OCI-LY3 (cell line): ENCODE measurements around the gene HCN1.
"Not testable (repeated sequence)": the region's sequence is repeated elsewhere in the genome, so short reads cannot be mapped to it uniquely, and the experiment has no call there.

Experiments
- H2AFZ ChIP-seq: fragments of 200-600, 300-600 bp; shearing (Covaris generic); 2 replicates; pipeline ENCODE4 v1.6.0; 2014; ENCODE audit warnings: antibody characterized with exemption, low read depth, low read length
- H3K27ac ChIP-seq: fragments of 200-600, 300-600 bp; sonication (generic); 2 replicates; pipeline ENCODE4 v1.5.1; 2014; ENCODE audit warnings: mild to moderate bottlenecking, low read length, moderate library complexity, mixed read lengths
- H3K27me3 ChIP-seq: fragments of 200-600, 300-600 bp; sonication (generic); 2 replicates; pipeline ENCODE4 v1.6.1; 2014; ENCODE audit warnings: low read depth, low read length, mixed read lengths
- H3K36me3 ChIP-seq: fragments of 200-600, 300-600 bp; sonication (generic); replicated peaks from 2 replicates; pipeline ENCODE3; 2014; ENCODE audit warnings: low read depth, low read length, mixed read lengths
- H3K4me1 ChIP-seq: fragments of 300-600, 200-600 bp; sonication (generic); 2 replicates; pipeline ENCODE4 v1.6.1; 2014; ENCODE audit warnings: low read length, mixed read lengths
- H3K4me2 ChIP-seq: fragments of 200-600, 300-600 bp; sonication (generic); 2 replicates; pipeline ENCODE4 v1.6.1; 2014; ENCODE audit warnings: low read length, mixed read lengths
- H3K4me3 ChIP-seq: fragments of 300-600, 200-600 bp; sonication (generic); 2 replicates; pipeline ENCODE4 v1.5.1; 2014; ENCODE audit warnings: antibody characterized with exemption, mild to moderate bottlenecking, low read length, moderate library complexity
- H3K79me2 ChIP-seq: fragments of 300-600, 200-600 bp; shearing (Covaris generic); 2 replicates; pipeline ENCODE4 v1.6.1; 2014; ENCODE audit warnings: mild to moderate bottlenecking, low read length, mixed read lengths
- H3K9ac ChIP-seq: fragments of 300-600, 200-600 bp; shearing (Covaris generic); 2 replicates; pipeline ENCODE4 v1.6.0; 2014; ENCODE audit warnings: mild to moderate bottlenecking, low read length, moderate library complexity
- H3K9me3 ChIP-seq: fragments of 200-600, 300-600 bp; shearing (Covaris generic); 2 replicates; pipeline ENCODE4 v1.6.1; 2014; ENCODE audit warnings: low read length, mixed read lengths; ENCODE audit not compliant: insufficient read depth
- H4K20me1 ChIP-seq: fragments of 200-600, 300-600 bp; sonication (generic); 2 replicates; pipeline ENCODE4 v1.6.1; 2016; ENCODE audit warnings: low read length, mixed read lengths; ENCODE audit not compliant: insufficient read depth
- CTCF ChIP-seq: fragments of 200-600, 300-600 bp; sonication (generic); IDR thresholded peaks from 2 replicates; pipeline ENCODE4 v1.5.1; 2014; ENCODE audit warnings: antibody characterized with exemption, low read length, low read depth
- EZH2phosphoT487 ChIP-seq: fragments of 200-600 bp; shearing (Covaris generic); IDR thresholded peaks from 2 replicates; pipeline ENCODE4 v1.6.1; 2018; ENCODE audit warnings: antibody characterized with exemption, mixed run types, low read depth

HCN1 gene

GRCh38 chr5:45508135-45508534, 188.0 kb downstream of the HCN1 start:
- no peaks in the 10 kb centered on the region for H4K20me1 ChIP-seq
- H3K4me2 ChIP-seq = no peak overlapping the region
- no peaks in the 10 kb centered on the region for H3K9me3 ChIP-seq
- no peak for TF ChIP-seq EZH2phosphoT487
- no peak for TF ChIP-seq CTCF
- no peak overlapping the region for H2AFZ ChIP-seq
- H3K4me3 ChIP-seq = no peak overlapping the region
- no peaks in the 10 kb centered on the region for H3K4me1 ChIP-seq
- no peaks in the 10 kb centered on the region for H3K36me3 ChIP-seq
- H3K79me2 ChIP-seq = no peaks in the 10 kb centered on the region
- H3K9ac ChIP-seq = no peak overlapping the region
- no peak overlapping the region for H3K27ac ChIP-seq
- no peaks in the 10 kb centered on the region for H3K27me3 ChIP-seq

DNA sequence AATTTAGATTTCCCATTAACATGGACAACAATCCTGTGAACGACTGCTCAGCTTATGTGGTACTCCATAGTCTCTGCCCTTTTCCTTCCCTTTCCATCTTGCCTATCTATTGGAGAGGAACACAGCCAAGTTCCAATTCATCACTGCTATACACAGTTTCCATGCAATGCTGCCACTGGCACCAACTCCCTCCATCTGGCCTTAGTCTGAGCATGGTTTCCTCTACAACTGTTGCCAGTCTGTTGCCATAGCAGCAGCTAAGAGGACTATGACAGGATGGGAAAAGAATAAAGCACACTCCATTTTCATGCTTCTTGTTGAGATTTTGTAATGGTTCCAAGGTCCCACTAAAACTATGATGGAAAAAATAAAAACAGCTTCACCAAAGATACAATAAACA, 189.0 kb downstream of the HCN1 start:
- no peaks in the 10 kb centered on the region for H3K4me1 ChIP-seq
- TF ChIP-seq EZH2phosphoT487 (no peak), CTCF (no peak)
- no peak overlapping the region for H2AFZ ChIP-seq
- no peaks in the 10 kb centered on the region for H3K9me3 ChIP-seq
- H4K20me1 ChIP-seq = no peaks in the 10 kb centered on the region
- H3K27me3 ChIP-seq = no peaks in the 10 kb centered on the region
- H3K4me3 ChIP-seq = no peak overlapping the region
- H3K27ac ChIP-seq = no peak overlapping the region
- no peak overlapping the region for H3K4me2 ChIP-seq
- H3K9ac ChIP-seq = no peak overlapping the region
- H3K79me2 ChIP-seq = no peaks in the 10 kb centered on the region
- H3K36me3 ChIP-seq = no peaks in the 10 kb centered on the region

DNA sequence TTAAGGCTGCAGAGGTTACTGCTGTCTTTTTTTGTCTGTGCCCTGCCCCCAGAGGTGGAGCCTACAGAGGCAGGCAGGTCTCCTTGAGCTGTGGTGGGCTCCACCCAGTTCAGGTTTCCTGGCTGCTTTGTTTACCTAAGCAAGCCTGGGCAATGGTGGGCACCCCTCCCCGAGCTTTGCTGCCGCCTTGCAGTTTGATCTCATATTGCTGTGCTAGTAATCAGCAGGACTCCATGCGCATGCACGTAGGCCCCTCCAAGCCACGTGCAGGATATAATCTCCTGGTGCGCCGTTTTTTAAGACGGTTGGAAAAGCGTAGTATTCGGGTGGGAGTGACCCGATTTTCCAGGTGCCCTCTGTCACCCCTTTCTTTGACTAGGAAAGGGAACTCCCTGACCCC, 197.2 kb downstream of the HCN1 start:
- H3K4me2 ChIP-seq, H3K27ac ChIP-seq, H3K9me3 ChIP-seq: not testable (repeated sequence)

GRCh38 chr5:45491368-45491767, 204.8 kb downstream of the HCN1 start:
- Histone ChIP-seq H4K20me1 (no peaks in the 10 kb centered on the region), H3K79me2 (no peaks in the 10 kb centered on the region), H3K9ac (no peak overlapping the region), H3K4me2 (no peak overlapping the region), H3K4me1 (no peaks in the 10 kb centered on the region), H3K27ac (no peak overlapping the region), H3K36me3 (no peaks in the 10 kb centered on the region), H3K27me3 (no peaks in the 10 kb centered on the region), H3K9me3 (no peaks in the 10 kb centered on the region), H3K4me3 (no peak overlapping the region), H2AFZ (no peak overlapping the region)
- TF ChIP-seq CTCF = no peak
- no peak for TF ChIP-seq EZH2phosphoT487

More for the DNA sequence above, 197.2 kb downstream of the HCN1 start:
- not testable (repeated sequence) for H3K36me3 ChIP-seq, H3K4me3 ChIP-seq, H3K4me1 ChIP-seq, H3K79me2 ChIP-seq, H3K27me3 ChIP-seq, H2AFZ ChIP-seq, H4K20me1 ChIP-seq, H3K9ac ChIP-seq

DNA sequence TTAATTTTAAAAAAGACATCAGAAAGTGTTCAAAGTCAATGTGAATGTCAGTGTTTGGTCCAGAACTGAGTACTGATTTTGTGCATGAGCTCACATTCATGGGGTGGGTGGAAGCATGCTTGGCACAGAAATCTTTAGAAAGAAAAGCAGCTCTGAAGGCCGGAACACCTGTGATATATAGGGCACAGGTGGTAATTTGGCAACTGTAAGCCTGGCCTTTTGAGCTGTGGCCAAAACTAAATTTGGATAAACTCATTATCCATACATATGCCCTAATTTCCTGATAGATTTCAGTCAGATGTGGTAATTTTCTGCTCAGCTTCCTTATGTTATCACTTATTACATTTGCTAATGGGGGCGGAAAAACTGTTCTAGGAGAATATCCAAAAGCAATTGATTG, 211.4 kb downstream of the HCN1 start:
- no peaks in the 10 kb centered on the region for H3K36me3 ChIP-seq
- H2AFZ ChIP-seq = no peak overlapping the region
- H3K4me1 ChIP-seq = no peaks in the 10 kb centered on the region
- no peaks in the 10 kb centered on the region for H4K20me1 ChIP-seq
- H3K9ac ChIP-seq = no peak overlapping the region
- no peaks in the 10 kb centered on the region for H3K79me2 ChIP-seq
- no peak overlapping the region for H3K4me2 ChIP-seq
- H3K9me3 ChIP-seq = no peaks in the 10 kb centered on the region
- no peak overlapping the region for H3K27ac ChIP-seq
- H3K27me3 ChIP-seq = no peaks in the 10 kb centered on the region
- no peak for TF ChIP-seq CTCF
- no peak for TF ChIP-seq EZH2phosphoT487
- no peak overlapping the region for H3K4me3 ChIP-seq
